Stomach smooth muscle (tissue), 2 donors: ENCODE results near the gene TMEM39B.
"Not testable (repeated sequence)": the region's sequence is repeated elsewhere in the genome, so short reads cannot be mapped to it uniquely, and the experiment has no call there.

Source experiments
- H3K27ac ChIP-seq: one replicate; pipeline ENCODE4 v1.7.0; 2013; ENCODE audit warnings: mild to moderate bottlenecking, low read length, inconsistent platforms
- H3K27me3 ChIP-seq, 2 donors: one replicate each; pipeline ENCODE4 v1.7.0; 2013; ENCODE audit warnings: low read length in 2 of 2; ENCODE audit not compliant: insufficient read depth in 2 of 2, control insufficient read depth in 1 of 2
- H3K36me3 ChIP-seq, 2 donors: one replicate each; pipeline ENCODE4 v1.7.0; 2013; ENCODE audit warnings: low read length in 2 of 2; ENCODE audit not compliant: control insufficient read depth in 2 of 2, insufficient read depth in 2 of 2
- H3K4me1 ChIP-seq: one replicate; pipeline ENCODE4 v1.7.0; 2013; ENCODE audit warnings: low read length; ENCODE audit not compliant: control insufficient read depth, insufficient read depth
- H3K4me3 ChIP-seq, 2 donors: one replicate each; pipeline ENCODE4 v1.7.0; 2013; ENCODE audit warnings: low read length in 2 of 2
- H3K9ac ChIP-seq, 2 donors: one replicate each; pipeline ENCODE4 v1.7.0; 2013; ENCODE audit warnings: low read length in 2 of 2, mild to moderate bottlenecking in 1 of 2
- H3K9me3 ChIP-seq, 2 donors: one replicate each; pipeline ENCODE4 v1.7.0; 2013; ENCODE audit warnings: low read length in 2 of 2; ENCODE audit not compliant: control insufficient read depth in 2 of 2
- donor health status: healthy.
- donor health status: Pancreatic carcinoma.

TMEM39B gene

DNA sequence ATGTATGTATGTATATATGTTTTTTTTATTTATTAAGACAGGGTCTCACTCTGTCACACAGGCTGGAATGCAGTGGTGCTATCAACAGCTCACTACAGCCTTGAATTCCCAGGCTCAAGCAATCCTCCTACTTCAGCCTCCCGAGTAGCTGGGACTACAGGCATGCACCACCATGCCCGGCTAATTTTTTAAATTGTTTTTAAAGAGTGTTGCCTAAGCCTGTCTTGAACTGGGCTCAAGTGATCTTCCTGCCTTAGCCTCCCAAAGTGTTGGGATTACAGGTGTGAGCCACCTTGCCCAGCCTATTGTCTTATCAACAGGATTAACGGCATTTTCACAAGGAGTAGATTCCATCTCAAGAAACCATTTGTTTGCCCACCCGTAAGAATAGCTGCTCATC lies 40.7 kb downstream of the TMEM39B start:
- peaks cover 22% of the 10 kb centered on the region for H3K4me1 ChIP-seq

GRCh38 chr1:32114420-32114819 lies 41.7 kb downstream of the TMEM39B start:
- Histone ChIP-seq H3K27ac (no peak overlapping the region), H3K4me3 (no peak overlapping the region), H3K9ac (no peak overlapping the region), H3K4me1 (peaks cover 16% of the 10 kb centered on the region), H3K9me3 (no peaks in the 10 kb centered on the region), H3K36me3 (no peaks in the 10 kb centered on the region), H3K27me3 (no peaks in the 10 kb centered on the region)

More for the DNA sequence above, 40.7 kb downstream of the TMEM39B start:
- not testable (repeated sequence) for H3K9me3 ChIP-seq, H3K9ac ChIP-seq, H3K36me3 ChIP-seq, H3K27me3 ChIP-seq, H3K4me3 ChIP-seq, H3K27ac ChIP-seq

DNA sequence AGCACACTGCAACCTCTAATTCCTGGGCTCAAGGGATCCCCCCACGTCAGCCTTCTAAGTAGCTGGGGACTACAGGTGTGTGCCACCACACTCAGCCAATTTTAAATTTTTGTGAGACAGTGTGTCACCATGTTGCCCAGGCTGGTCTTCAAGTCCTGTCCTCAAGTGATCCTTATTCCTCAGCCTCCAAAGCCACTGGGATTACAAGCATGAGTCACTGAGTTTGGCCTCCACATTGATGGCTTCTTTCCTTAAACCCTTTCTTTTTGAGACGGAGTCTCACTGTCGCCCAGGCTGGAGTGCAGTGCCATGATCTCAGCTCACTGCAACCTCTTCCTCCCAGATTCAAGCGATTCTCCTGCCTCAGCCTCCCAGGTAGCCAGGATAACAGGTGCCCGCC lies 42.8 kb downstream of the TMEM39B start:
- Histone ChIP-seq H3K27me3 (no peaks in the 10 kb centered on the region), H3K4me1 (peaks cover 8% of the 10 kb centered on the region), H3K36me3 (no peaks in the 10 kb centered on the region), H3K9me3 (no peaks in the 10 kb centered on the region), H3K9ac (no peak overlapping the region), H3K4me3 (no peak overlapping the region), H3K27ac (no peak overlapping the region)

DNA sequence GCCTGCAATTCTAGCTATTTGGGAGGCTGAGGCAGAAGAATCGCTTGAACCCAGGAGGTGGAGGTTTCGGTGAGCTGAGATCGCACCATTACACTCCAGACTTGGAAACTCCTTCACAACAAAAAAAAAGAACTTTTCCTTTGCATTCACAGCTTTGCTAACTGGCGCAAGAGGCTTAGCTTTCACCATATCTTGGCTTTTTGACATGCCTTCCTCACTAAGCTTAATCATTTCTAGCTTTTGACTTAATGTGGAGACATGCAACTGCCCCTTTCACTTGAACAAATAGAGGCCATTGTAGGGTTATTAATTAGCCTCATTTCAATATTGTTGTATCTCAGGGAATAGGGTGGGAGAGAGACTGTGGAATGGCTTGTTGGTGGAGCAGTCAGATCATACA lies 43.8 kb downstream of the TMEM39B start:
- Histone ChIP-seq H3K4me3 (no peak overlapping the region), H3K9me3 (no peaks in the 10 kb centered on the region), H3K36me3 (no peaks in the 10 kb centered on the region), H3K27me3 (no peaks in the 10 kb centered on the region), H3K4me1 (peaks cover 6% of the 10 kb centered on the region), H3K27ac (no peak overlapping the region), H3K9ac (no peak overlapping the region)

DNA sequence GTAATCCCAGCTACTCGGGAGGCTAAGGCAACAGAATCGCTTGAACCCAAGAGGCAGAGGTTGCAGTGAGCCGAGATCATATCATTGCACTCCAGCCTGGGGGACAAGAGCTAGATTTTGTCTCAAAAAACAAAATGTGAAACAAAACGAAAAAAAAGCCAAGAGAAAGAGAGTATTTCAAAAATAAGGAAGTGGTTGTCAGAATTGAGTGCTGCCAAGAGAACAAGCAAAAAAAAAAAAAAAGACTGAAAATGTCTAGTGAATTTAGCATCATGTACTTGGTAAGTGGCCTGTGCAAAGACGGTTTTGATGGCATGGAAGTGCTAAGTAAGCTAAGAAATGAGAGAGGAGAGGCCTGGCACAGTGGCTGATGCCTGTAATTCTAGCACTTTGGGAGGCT lies 49.4 kb downstream of the TMEM39B start:
- H3K4me1 ChIP-seq = peaks cover 3% of the 10 kb centered on the region
- no peaks in the 10 kb centered on the region for H3K36me3 ChIP-seq
- no peak overlapping the region for H3K4me3 ChIP-seq
- no peak overlapping the region for H3K27ac ChIP-seq
- H3K9me3 ChIP-seq = no peaks in the 10 kb centered on the region
- no peaks in the 10 kb centered on the region for H3K27me3 ChIP-seq
- H3K9ac ChIP-seq = no peak overlapping the region

DNA sequence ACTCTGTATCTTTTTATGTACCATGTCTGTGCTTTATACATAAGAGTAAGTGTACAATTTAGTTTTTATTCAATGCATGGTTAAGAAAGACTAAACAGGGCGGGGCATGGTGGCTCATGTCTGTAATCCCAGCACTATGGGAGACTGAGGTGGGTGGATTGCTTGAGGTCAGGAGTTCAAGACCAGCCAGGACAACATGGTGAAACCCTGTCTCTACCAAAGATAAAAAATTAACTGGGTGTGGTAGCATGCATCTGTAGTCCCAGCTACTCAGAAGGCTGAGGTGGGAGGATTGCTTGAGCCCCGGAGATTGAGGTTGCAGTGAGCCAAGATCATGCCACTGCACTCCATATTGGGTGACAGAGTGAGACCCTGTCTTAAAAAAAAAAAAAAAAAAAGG lies 50.6 kb downstream of the TMEM39B start:
- H3K4me1 ChIP-seq, H3K36me3 ChIP-seq, H3K9ac ChIP-seq, H3K4me3 ChIP-seq, H3K27ac ChIP-seq, H3K27me3 ChIP-seq, H3K9me3 ChIP-seq: not testable (repeated sequence)

- no peak overlapping the region for H3K27ac ChIP-seq
- H3K4me3 ChIP-seq = no peak overlapping the region
- no peaks in the 10 kb centered on the region for H3K27me3 ChIP-seq
- peaks cover 3% of the 10 kb centered on the region for H3K4me1 ChIP-seq
- H3K9me3 ChIP-seq = no peaks in the 10 kb centered on the region
- peaks cover 0 to 2% of the 10 kb centered on the region in 2 donors for H3K36me3 ChIP-seq
- no peak overlapping the region for H3K9ac ChIP-seq
Observed at GRCh38 chr1:32125313-32125712, 52.6 kb downstream of the TMEM39B start.

GRCh38 chr1:32126770-32127169 lies 54.0 kb downstream of the TMEM39B start:
- Histone ChIP-seq H3K9me3 (no peaks in the 10 kb centered on the region), H3K36me3 (peaks cover 0 to 2% of the 10 kb centered on the region in 2 donors), H3K27ac (no peak overlapping the region), H3K4me3 (no peak overlapping the region), H3K27me3 (no peaks in the 10 kb centered on the region), H3K4me1 (no peaks in the 10 kb centered on the region), H3K9ac (no peak overlapping the region)

GRCh38 chr1:32127409-32128198 lies 54.9 kb downstream of the TMEM39B start:
- Histone ChIP-seq H3K9ac (no peak overlapping the region), H3K36me3 (peaks cover 0 to 2% of the 10 kb centered on the region in 2 donors), H3K4me1 (no peaks in the 10 kb centered on the region), H3K27ac (no peak overlapping the region), H3K27me3 (no peaks in the 10 kb centered on the region), H3K9me3 (no peaks in the 10 kb centered on the region), H3K4me3 (no peak overlapping the region)

GRCh38 chr1:32128479-32128878 lies 55.7 kb downstream of the TMEM39B start:
- Histone ChIP-seq H3K4me3 (no peak overlapping the region), H3K9ac (no peak overlapping the region), H3K27ac (no peak overlapping the region), H3K27me3 (no peaks in the 10 kb centered on the region), H3K4me1 (no peaks in the 10 kb centered on the region), H3K9me3 (no peaks in the 10 kb centered on the region), H3K36me3 (peaks cover 0 to 2% of the 10 kb centered on the region in 2 donors)

GRCh38 chr1:32128964-32129363 lies 56.2 kb downstream of the TMEM39B start:
- H3K4me3 ChIP-seq = no peak overlapping the region
- no peaks in the 10 kb centered on the region for H3K27me3 ChIP-seq
- H3K27ac ChIP-seq = no peak overlapping the region
- no peak overlapping the region for H3K9ac ChIP-seq
- peaks cover 0 to 2% of the 10 kb centered on the region in 2 donors for H3K36me3 ChIP-seq
- H3K9me3 ChIP-seq = no peaks in the 10 kb centered on the region
- H3K4me1 ChIP-seq = no peaks in the 10 kb centered on the region
